ENCODE results near the gene LRRC8C.

LRRC8C gene

GRCh38 chr1:89725011-89725370 lies 92.1 kb downstream of the LRRC8C start:
- Histone ChIP-seq H3K4me3 (ENCODE audit: low read depth, low read length, poor library complexity, severe bottlenecking) (no peak overlapping the region), H3K79me2 (ENCODE audit: insufficient read depth, low read length) (no peaks in the 10 kb centered on the region), H3K36me3 (ENCODE audit: insufficient read depth, low read length) (no peaks in the 10 kb centered on the region), H2AFZ (ENCODE audit: low read length) (no peak overlapping the region), H3K27ac (ENCODE audit: low read depth, low read length, poor library complexity, severe bottlenecking) (no peak overlapping the region), H3K9me3 (ENCODE audit: low read length) (no peaks in the 10 kb centered on the region), H4K20me1 (ENCODE audit: insufficient read depth, low read length) (no peaks in the 10 kb centered on the region), H3K9ac (ENCODE audit: low read length) (no peak overlapping the region), H3K9me2 (ENCODE audit: low read depth, low read length) (no peaks in the 10 kb centered on the region), H3K27me3 (ENCODE audit: insufficient read depth, low read length) (no peaks in the 10 kb centered on the region; the same call in 1 of the 2 replicates), H3F3A (ENCODE audit: insufficient read depth, low read length) (no peaks in the 10 kb centered on the region), H3K4me1 (ENCODE audit: insufficient read depth, low read length, severe bottlenecking) (no peaks in the 10 kb centered on the region), H3K4me2 (ENCODE audit: low read length) (no peak overlapping the region)
- TF ChIP-seq CTCF (IDR thresholded peaks at IDR 0.05; ENCODE audit: low read length) = no peak
- no peak for TF ChIP-seq EZH2 (IDR thresholded peaks at IDR 0.05; ENCODE audit: borderline replicate concordance, low read length)

DNA sequence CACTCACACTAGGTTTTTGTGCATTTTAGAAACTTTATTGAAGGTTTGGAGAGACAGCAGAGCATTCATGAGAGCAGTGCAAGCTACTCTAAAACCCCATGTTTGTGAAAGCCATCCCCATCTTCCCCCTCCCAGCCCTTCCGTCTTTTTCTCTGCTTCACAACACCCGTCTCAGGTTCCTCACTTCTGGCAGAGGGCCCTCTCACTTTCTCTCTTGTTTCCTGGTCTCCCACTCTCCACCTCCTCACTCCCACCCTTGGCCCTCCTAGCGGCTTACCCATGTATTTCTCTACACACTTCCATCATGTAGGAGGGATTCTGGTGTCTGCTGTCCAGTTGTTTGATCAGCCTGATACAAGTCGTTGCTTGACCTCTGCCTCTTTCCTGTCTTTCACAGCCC lies 92.7 kb downstream of the LRRC8C start:
- H3K27ac ChIP-seq (ENCODE audit: low read depth, low read length, poor library complexity, severe bottlenecking) = no peak overlapping the region
- no peaks in the 10 kb centered on the region for H3K9me2 ChIP-seq (ENCODE audit: low read depth, low read length)
- no peaks in the 10 kb centered on the region for H4K20me1 ChIP-seq (ENCODE audit: insufficient read depth, low read length)
- no peaks in the 10 kb centered on the region for H3K79me2 ChIP-seq (ENCODE audit: insufficient read depth, low read length)
- no peak overlapping the region for H3K4me2 ChIP-seq (ENCODE audit: low read length)
- no peak for TF ChIP-seq EZH2 (IDR thresholded peaks at IDR 0.05; ENCODE audit: borderline replicate concordance, low read length)
- no peaks in the 10 kb centered on the region; the same call in 1 of the 2 replicates for H3K27me3 ChIP-seq (ENCODE audit: insufficient read depth, low read length)
- no peaks in the 10 kb centered on the region for H3K36me3 ChIP-seq (ENCODE audit: insufficient read depth, low read length)
- H3K4me3 ChIP-seq (ENCODE audit: low read depth, low read length, poor library complexity, severe bottlenecking) = no peak overlapping the region
- no peaks in the 10 kb centered on the region for H3F3A ChIP-seq (ENCODE audit: insufficient read depth, low read length)
- H2AFZ ChIP-seq (ENCODE audit: low read length) = no peak overlapping the region
- H3K9me3 ChIP-seq (ENCODE audit: low read length) = 0 out of 2 replicates have a peak, but pooled peaks cover 1% of the 10 kb centered on the region
- no peak overlapping the region for H3K9ac ChIP-seq (ENCODE audit: low read length)
- H3K4me1 ChIP-seq (ENCODE audit: insufficient read depth, low read length, severe bottlenecking) = no peaks in the 10 kb centered on the region

DNA sequence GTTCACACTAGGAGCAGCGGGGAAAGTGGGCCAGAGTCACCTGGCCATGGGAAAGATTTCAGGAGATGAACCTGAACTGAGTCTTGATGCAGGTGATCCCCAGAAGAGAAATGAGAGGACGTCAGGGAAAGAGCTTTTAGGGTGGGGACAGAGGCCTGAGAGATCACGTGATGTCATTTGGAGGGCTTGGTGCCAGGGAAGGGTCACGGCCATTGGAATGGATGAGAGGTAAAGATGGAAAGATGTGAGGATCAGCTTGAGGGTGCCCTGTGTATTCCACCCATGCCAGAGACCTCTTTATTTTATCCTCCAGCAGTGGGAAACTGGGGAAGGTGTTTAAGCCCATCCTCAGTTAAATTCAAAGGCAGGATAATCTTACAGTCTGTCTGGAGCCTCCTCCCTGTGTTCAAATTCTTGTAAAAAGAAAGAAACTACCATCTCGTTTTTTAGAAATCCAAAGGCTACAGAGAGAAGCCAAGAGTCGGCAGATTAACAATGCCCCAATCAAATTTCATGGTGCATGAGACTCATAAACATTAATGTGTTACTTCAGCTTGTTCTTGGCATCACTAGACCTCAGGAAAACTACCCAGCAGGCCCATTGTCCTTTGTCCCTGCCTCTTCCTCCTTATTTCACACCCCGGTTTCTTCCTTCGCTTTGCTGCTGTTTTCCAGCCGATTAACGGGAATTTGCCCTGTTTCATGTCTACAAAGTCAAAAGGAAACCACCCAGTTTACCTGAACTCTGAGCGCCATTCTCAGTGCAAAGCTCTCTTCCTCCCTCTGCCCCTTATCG lies 94.8 kb downstream of the LRRC8C start:
- no peak overlapping the region for H3K4me3 ChIP-seq (ENCODE audit: low read depth, low read length, poor library complexity, severe bottlenecking)
- H3K9me3 ChIP-seq (ENCODE audit: low read length) = 0 out of 2 replicates have a peak, but pooled peaks cover 3% of the 10 kb centered on the region
- H3F3A ChIP-seq (ENCODE audit: insufficient read depth, low read length) = no peaks in the 10 kb centered on the region
- no peaks in the 10 kb centered on the region for H4K20me1 ChIP-seq (ENCODE audit: insufficient read depth, low read length)
- no peaks in the 10 kb centered on the region for H3K9me2 ChIP-seq (ENCODE audit: low read depth, low read length)
- H3K79me2 ChIP-seq (ENCODE audit: insufficient read depth, low read length) = no peaks in the 10 kb centered on the region
- no peaks in the 10 kb centered on the region; the same call in 1 of the 2 replicates for H3K27me3 ChIP-seq (ENCODE audit: insufficient read depth, low read length)
- TF ChIP-seq CTCF (IDR thresholded peaks at IDR 0.05; ENCODE audit: low read length) (no peak), EZH2 (IDR thresholded peaks at IDR 0.05; ENCODE audit: borderline replicate concordance, low read length) (no peak)
- no peak overlapping the region for H2AFZ ChIP-seq (ENCODE audit: low read length)
- no peak overlapping the region for H3K4me2 ChIP-seq (ENCODE audit: low read length)
- H3K36me3 ChIP-seq (ENCODE audit: insufficient read depth, low read length) = no peaks in the 10 kb centered on the region
- H3K9ac ChIP-seq (ENCODE audit: low read length) = no peak overlapping the region
- no peaks in the 10 kb centered on the region for H3K4me1 ChIP-seq (ENCODE audit: insufficient read depth, low read length, severe bottlenecking)
- H3K27ac ChIP-seq (ENCODE audit: low read depth, low read length, poor library complexity, severe bottlenecking) = no peak overlapping the region

All from OCI-LY1 (cell line).